Hippocampal formation (tissue), 2 donors: ENCODE measurements around the gene BHLHE40.

Experiments used
- DNase-seq, 2 donors: peaks; one replicate each; lab custom pipeline; 2025; lab: John Stamatoyannopoulos, UW

Gene BHLHE40

DNA sequence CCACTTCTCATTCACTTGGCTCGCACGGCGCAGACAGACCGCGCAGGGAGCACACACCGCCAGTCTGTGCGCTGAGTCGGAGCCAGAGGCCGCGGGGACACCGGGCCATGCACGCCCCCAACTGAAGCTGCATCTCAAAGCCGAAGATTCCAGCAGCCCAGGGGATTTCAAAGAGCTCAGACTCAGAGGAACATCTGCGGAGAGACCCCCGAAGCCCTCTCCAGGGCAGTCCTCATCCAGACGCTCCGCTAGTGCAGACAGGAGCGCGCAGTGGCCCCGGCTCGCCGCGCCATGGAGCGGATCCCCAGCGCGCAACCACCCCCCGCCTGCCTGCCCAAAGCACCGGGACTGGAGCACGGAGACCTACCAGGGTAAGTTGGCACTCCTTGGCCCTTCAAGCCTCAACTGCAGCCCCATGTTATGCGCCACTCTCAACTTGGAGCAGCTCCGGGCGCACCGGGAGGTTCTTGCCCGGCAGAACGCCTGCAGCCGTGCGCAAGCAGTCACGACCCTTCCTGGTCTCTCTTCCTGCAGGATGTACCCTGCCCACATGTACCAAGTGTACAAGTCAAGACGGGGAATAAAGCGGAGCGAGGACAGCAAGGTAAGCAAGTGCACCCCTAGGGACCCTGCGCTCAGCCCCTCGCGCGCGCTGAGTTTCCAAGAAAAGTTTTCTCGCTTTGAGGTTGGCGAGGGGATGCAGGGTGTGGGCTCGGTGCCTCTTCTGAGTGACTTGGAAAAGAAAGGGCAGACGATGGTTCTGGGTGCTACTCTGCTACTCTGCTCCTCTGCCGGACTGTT, at the start of gene BHLHE40:
BHLHE40 (plus strand) TSS at position 10 of the 801 bp plus-strand sequence; CDS start at position 292, 282 bp downstream.
- DNase-seq: no peak

DNA sequence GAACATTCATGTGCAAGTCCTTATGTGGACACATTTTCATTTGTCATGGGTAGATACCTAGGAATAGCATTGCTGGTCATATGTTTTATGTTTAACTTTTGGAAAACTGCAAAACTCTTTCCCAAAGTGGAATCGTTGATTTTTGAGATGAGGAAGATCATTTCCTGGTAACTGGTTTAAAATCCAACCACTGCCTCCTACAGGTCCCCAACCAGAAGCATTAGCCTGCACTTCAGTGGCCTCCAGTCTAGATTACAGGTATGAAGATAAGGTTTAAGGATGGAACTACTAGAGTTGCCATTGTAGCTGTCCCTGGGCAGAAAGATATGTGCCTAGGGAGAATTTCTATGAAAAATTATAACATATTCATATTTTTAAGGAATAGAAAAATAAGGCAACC, 48.7 kb upstream of the BHLHE40 start:
- no peak for DNase-seq

DNA sequence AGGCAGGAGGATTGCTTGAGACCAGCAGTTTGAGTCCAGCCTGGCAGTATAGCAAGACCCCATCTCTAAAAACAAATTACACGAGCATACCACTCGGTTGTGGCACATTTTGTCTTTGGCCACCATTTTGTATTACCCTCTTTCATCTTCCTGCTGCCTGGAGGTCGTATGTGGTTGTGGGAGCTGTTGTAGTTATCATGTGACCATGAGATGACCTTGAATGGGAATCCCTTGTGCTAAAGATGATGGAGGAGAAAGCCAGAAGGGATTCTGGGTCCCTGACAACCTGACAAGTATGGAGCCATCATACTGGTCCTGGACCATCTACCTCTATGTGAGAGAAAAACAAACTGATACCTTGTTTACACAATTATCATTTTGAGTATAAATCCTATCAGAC, 45.2 kb upstream of the BHLHE40 start:
- DNase-seq: no peak

DNA sequence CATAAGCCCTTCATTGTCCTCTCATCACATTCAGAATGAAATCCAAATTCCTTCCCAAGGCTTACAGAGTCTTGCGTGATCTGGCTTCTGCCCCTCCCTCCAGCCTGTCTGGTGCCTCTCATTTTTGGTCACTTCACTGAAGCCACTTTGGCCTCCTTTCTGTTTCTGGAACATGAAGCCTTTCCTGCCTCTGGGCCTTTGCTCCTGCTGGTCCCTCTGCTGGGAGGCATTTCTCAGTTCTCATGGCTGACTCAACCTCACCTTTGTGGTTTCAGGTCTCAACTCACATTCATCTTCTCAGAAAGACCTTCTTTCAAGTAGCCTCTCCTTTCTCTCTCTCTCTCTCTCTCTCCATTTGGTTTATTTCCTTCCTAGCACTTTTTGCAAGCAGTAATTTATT, 43.9 kb upstream of the BHLHE40 start:
- DNase-seq: no peak

DNA sequence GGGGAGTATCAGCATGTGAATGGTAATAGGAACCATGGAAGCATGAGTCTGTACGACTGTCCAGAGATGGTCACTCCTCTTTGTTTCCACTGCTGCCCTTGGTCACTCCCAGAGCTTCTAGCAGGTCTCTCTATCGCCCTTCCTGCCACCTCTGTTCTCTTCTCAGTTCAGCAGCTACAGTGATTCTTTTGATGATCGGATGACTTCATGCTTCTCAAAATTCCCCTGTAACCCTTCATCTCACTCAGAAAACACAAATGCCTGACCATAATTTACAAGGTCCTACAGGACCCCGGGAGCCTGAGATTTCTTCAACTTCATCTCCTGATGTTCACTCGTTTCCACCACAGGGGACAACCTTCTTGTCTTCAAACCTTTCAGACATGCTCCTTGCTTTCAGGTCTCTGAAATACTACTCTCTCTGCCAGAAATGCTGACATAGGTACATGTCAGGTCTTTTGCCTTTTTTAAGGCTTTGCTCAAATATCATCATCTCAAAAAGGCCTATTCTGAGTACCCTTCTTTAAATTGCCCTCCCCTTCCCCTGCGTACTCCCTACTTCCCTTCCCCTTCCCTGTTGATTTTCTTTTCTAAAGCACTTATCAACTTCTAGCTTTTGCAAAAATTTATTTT, 42.1 kb upstream of the BHLHE40 start:
- DNase-seq: no peak

DNA sequence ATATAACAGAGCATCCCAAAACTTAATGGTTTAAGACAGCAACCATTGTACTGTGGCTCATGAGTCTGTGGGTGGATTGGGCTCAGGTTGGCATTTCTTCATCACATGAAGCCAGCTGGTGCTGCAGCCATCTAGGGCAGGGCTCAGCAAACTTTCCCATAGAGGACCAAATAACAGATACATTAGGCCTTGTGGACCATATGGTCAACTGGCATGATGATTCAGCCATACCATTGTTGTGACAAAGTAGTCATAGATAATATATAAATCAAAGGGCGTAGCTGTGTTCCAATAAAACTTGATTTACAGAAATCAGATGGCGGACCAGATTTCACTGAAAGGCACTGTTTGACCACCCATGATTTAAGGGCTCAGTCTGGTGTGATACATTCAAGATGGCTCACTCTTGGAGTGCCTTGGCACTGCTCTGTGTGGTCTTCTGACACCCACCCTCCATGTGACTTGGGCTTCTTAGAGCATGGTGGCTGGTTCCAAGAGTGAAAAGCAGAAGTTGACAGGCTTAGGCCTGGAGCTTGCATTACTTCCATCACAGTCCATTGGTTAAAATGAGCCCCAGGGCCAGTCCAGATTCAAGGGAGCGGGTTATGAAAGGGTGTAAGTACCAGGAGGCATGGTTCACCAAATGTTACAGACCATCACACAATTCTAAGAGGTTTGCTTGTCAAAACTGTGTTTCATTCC, 40.8 kb upstream of the BHLHE40 start:
- no peak for DNase-seq

DNA sequence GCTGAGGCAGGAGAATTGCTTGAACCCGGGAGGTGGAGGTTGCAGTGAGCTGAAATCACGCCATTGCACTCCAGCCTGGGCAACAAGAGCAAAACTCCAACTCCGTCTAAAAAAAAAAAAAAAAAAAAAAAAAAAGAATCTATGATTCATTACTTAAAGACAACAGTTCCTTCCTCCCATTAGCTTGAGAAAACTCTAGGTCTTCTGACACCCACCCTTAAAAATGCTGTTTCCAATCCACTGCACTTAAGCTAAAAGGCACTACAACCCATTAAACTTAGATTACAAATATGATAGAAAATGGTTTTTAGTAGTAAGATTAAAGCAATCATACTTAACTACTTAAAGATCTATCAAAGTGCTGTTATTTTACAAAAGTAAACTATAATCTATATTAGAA, 40.0 kb upstream of the BHLHE40 start:
- no peak for DNase-seq

DNA sequence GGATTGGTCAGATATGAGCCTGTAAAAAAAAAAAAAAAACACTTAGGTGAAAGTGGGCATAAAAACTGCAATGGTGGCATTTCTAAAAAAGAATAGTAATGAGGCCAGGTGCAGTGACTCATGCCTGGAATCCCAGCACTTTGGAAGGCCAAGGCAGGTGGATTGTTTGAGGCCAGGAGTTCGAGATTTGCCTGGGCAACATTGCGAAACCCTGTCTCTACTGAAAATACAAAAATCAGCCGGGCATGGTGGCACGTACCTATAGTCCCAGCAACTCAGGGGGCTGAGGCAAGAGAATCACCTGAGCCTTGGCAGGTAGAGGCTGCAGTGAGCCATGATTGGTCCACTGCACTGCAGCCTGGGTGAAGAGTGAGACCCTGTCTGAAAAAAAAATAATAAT, 38.3 kb upstream of the BHLHE40 start:
- DNase-seq: no peak

DNA sequence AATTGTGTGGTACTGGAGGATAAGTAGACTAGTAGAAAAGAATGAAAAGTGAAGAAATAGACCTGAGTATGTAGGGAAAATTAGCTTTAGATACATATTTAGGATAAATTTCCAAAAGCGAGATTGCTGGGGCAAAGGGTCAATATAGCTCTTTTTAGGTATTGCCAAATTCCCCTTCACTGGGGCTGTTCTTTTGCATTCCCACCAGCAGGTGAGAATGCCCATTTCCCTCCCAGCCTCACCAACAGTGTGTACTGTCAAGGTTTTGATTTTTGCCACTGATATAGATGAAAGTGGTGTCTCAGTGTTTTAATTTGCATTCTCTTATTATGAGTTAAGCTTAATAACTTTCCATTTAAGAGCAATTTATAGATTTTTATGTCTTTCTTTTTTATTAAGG, 35.7 kb upstream of the BHLHE40 start:
- DNase-seq: no peak

DNA sequence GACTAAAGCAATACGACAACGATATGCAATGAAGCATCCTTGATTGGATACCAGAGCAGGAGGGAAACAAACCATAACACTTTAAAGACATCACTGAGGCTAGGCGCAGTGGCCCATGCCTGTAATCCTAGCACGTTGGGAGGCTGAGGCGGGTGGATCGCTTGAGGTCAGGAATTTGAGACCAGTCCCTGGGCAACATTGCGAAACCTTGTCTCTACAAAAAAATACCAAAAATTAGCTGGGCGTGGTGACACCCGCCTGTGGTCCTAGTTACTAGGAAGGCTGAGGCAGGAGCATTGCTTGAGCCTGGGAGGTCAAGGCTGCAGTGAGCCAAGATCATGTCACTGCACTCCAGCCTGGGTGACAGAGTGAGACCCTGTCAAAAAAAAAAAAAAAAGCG, 33.9 kb upstream of the BHLHE40 start:
- DNase-seq: no peak

DNA sequence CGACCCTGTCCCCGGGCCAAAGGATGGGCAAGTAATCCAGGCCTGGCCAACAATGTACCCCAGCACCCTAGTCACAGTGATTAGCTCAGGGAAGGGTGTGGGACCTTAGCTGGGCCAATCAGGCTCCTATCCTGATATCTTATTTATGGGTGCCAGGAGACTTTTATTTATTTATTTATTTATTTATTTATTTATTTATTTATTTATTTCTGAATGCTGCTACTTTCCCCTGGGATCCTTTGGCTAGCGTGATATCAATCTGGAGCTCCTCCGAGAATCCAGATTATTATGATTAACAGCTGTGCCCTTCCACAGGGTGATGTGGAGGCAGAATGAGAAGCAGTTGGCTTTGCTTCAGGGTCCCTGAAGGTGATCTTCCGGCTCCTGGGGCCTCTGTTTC, 32.2 kb upstream of the BHLHE40 start:
- DNase-seq: no peak

DNA sequence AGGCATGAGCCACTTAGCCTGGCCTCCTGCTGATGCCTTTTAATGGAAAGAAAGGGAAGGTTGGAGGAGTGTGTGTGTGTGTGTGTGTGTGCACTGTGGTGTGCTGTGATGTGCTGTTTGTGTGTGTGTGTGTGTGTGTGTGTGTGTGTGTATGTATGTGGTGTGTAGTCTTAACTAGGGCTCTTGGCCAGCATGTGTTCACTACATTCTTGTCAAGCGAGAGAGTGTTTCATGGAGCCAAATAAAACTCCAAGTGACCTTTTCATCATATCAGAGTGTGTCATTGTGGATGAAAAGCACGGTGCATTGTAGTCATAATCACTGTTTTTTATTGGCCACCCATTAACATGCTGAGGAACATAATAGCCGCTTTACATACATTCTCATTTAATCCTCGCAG, 30.8 kb upstream of the BHLHE40 start:
- DNase-seq: no peak

DNA sequence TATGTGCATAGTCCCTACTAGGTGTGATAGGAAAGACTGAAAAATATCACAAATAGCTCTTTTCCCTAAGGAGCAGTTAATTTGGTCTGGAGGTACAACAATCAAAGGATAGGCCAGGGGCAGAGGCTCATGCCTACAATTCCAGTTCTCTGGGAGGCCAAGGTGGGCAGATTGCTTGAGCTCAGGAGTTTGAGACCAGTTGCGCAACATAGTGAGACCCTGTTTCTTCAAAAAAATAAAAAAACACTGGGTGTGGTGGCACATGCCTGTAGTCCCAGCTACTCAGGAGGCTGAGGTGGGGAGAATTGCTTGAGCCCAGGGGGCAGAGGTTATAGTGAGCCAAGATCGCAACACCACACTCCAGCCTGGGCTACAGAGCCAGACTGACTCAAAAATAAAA, 30.2 kb upstream of the BHLHE40 start:
- DNase-seq: no peak

DNA sequence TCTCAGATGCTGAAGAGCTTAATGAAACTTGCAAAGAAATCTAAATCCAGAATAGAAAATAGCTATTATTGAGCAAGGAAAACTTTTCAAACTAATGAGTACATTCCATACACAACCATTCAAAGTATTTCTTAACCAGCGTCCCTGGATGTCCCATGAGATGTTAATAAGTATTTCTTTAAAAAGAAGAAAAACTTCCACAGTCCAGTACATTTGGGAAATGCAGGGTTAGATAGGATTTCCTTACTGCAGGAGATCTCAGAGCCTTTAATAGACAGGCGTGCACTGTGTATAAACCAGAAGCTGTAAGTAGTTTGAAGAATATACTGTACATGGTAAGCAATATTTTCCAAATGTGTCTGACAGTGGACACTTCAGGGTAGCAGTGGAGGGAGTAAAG, 29.6 kb upstream of the BHLHE40 start:
- no peak for DNase-seq

DNA sequence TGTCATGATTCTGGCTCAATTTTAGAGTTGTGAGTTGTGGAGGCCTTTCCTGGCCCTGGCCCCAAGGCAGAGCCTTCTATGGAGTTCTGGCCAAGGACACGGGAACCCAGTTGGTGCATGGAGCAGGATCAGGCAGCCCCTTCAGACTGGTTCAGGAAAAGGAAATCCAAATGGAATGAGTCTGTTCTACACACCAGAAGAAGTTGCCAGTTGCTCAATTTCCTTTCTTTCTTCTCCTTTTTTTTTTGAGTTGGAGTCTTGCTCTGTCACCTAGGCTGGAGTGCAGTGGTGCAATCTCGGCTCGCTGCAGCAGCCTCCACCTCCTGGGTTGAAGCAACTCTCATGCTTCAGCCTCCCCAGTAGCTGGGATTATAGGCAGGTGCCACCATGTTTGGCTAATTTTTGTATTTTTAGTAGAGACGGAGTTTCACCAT, 28.9 kb upstream of the BHLHE40 start:
- DNase-seq: no peak

DNA sequence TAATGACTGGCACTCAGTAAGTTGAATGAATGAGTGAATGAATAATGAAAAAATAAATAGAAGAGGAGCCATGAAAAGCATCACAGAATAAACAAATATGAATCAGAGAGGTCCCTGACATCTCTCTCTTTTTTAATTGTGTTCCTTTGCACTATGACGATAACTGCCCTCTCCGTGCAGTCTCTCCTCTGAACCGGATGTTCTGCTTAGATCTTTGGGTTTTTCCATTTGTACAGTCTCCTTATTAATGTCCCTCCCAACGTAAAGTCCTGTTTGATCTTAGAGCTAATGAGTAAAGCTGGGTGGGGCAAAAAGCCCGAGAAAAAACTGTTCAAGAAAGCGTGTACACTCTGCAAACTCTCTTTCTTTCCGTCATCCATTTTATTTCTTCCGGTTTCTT, 28.3 kb upstream of the BHLHE40 start:
- no peak for DNase-seq

DNA sequence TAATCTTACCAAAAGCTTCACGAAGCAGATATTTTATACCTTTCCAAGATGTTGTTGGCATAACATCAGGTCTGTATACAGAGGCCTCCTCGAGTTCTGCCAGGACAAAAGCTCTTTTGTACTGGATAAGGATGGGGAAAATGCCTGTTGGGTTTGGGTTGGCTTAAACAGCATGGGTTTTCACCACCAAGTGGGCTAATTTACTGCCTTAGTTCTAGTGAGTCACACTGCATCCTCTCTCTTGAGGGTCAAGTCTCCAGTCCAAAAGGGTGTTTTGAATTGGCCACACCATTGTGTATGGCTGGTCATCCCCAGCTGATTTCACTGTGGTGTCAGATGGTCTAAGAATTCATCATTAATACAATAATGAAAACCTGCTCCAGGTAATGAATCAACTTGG, 26.1 kb upstream of the BHLHE40 start:
- no peak for DNase-seq

DNA sequence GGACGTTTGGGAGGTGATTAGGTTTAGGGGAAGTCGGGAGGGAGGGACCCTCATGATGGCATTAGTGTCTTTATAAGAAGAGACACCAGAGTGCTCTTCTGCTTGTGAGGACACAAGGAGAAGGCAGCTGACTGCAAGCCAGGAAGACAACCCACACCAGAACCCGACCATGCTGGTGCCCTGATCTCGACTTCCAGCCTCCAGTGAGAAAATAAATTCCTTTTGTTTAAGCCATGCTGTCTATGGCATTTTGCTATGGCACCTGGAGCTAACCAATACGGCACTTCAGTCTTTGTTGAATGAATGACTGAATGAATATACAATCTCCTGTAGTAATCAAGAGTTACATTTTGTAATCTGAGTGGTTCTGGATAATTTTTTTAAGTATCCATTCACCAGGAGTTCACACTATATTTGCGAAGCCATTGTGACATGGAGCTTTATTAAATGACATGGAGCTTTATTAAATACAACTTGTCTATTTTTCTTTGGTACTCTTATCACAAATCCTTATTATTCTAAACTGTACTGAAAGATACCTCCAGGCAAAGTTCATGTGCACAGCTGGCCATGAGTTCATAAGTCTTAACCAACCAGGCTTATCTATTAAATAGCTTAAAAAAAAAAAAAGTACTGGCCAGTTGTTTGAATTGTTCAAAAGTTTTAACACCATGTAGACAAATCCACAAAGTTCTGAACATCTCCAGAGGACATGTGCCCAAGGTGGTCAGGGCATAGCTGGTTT, 24.8 kb upstream of the BHLHE40 start:
- DNase-seq: no peak

DNA sequence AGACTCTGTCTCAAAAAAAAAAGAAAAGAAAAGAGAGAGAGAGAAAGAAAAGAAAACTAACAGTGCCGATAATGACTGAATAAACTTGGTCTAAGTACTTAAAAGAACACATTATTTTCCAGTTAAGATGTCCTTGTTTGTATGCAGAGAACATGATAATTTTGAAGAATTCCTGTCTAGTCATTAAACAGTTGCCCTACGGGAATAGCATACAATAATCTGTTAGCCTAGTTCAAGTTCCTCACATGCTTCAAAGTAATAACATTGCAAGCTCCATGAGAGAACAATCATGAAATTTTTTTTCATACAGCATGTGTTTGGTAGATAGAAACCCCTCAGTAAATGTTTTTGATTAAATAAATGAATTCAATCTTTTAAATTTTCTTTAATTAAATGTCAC, 23.1 kb upstream of the BHLHE40 start:
- DNase-seq: no peak

DNA sequence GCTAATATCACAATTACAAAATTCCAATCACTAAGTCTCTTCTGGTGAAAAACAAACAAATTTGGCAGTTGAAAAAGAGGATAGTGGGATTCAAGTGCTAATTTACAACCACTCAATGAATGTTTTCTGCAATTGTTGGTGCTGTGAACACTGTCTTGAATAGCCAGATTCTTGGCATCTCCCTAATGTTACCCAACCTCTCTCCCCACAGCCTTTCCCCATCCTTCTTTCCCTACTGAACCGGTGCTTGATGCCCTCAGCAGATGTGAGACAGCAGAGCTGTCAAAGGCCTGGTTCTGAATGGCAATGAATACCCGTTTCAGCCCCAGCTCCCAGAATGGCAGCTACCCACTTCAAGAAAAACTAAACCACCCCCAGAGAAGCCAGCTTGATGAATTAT, 22.5 kb upstream of the BHLHE40 start:
- DNase-seq: no peak

DNA sequence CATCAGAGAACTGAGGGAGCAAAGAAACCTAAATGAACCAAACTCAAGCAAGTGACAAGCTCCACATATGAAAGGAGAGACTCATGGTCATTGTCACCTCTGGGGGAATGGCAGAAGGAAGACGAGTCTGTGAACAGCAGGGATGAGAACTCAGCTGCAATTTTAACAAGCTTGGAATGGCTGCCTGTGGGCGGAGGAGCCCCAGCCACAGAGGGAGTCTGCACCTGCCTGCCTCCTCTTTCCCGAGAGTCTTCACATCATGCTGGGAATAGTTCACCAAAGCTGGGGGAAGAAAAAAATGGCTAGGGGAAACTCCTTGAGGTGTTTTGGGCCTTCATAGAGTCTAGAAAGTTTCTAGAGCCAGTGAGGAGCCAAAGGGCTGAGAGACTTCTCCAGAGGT, 21.3 kb upstream of the BHLHE40 start:
- DNase-seq: no peak

DNA sequence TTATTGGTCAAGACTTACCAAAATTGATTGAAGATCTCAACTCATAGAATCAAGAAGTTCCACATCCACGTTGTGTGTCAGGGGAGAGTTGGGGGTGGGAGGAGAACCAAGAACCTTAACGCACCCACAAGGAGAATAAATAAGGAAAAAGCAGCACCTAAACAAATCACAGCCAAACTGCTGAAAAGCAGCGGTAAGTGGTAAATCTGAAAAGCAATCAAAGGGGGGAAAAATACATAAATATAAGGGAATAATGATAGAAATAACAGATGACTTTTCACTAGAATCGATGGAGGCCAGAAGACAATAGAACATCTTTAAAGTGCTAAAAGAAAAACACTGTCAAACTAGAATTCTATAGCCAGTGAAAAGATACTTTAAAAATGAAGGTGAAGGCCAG, 20.1 kb upstream of the BHLHE40 start:
- DNase-seq: no peak
